ENCODE data around the gene LMX1A.

DNA sequence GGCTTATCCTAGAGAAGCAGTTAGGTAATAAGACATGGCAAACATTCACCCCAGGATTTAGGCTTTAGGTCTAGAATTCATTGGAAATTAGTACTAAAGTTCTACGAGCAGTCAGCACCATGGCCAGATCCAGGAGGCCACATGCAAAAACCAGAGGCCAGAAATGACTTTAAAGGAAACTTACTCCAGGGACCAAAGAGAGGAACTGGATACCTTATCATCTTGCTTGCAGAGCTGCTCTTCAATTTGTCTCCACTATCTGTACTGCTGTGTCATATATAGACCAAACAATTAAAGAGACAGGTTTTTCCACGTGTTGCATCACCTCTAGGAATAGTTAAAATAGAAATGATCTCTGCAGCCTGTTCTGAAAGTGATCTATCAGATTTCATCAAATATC, 127.8 kb downstream of the LMX1A start:
- TF ChIP-seq POLR2AphosphoS5 (IDR thresholded peaks at IDR 0.05; ENCODE audit: low read depth, low read length) (no peak), CTCF (IDR thresholded peaks at IDR 0.05) (no peak)

Measured in Panc1 (cell line).